ENCODE results near the gene TBX1. TPM values are rescaled to one million over a fixed set of nuclear protein-coding genes. Genes with fewer than 3 reads are reported as not detected.

The TBX1 gene
- total and polyA plus RNA-seq, 4 donors = 1.1 to 7.8 (median 4.0) TPM

DNA sequence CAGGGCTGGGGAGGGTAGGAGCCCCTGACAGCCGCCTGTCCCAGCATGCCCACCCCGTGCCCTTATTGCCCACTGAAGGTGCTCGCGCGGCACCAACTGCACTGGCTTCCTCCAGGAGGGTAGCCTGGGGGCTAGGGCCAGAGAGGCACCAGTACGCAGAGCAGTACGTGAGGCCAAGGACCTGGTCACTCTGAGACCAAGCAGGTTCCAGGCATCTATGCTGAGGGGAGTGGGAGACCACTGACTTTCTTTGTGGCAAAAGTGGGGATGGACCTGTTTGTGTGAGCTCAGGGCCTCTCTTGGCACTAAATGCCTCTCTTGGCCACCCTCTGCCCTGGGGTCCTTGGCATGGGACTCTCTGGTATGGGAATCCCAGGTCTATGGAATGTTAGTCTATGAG lies 26.4 kb upstream of the TBX1 start:
- intact Hi-C loops (cut with DNase I) = no loop called here
- ATAC-seq (ENCODE audit: low FRiP score) = no peak
- Histone ChIP-seq H3K27me3 (ENCODE audit: control insufficient read depth in 1 of 2, insufficient read depth in 2 of 2, low read length in 1 of 2) (no peaks in the 10 kb centered on the region), H3K27ac (ENCODE audit: low read depth in 1 of 2, low read length in 2 of 2) (no peak overlapping the region), H3K4me1 (ENCODE audit: control insufficient read depth in 1 of 2, insufficient read depth in 2 of 2, low read length in 2 of 2) (no peaks in the 10 kb centered on the region), H3K9me3 (ENCODE audit: control insufficient read depth, low read length) (no peaks in the 10 kb centered on the region), H3K36me3 (ENCODE audit: control insufficient read depth in 1 of 2, insufficient read depth in 2 of 2, low read length in 1 of 2) (no peaks in the 10 kb centered on the region), H3K4me3 (ENCODE audit: low read length in 2 of 2) (no peak overlapping the region)
- WGBS, 2 donors = 90 to 92% methylated on average over 7 of the region's 7 CpGs
- DNase-seq = no peak

DNA sequence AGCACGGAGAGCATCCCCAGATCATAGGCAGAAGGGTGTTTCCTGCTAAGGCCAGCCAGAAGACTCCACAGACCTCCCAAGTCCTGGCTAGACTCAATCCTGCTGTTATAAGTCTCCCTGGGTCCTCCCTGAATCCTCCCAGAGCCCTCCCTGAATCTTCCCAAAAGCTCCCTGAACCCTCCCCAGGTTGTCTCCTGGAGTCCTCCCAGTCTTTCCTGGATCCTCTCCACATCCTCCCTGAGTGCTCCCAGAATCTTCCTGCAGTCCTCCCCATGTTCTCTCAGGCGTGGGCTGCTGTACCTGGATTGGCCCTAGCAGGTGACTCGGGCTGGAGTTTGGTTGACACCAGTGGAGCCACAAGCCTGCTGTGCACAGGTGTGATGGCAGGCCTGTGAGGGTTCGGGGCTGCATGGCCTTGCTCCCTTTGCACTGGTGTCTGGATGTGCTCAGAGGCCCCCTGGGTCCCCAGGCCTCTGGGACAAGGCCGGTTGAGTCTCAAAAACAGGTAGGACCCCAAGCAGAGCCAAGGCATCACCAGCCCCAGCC lies 25.7 kb upstream of the TBX1 start:
- 89 to 92% methylated on average over 5 of the region's 5 CpGs for WGBS, 2 donors
- no peak overlapping the region for H3K27ac ChIP-seq (ENCODE audit: low read depth in 1 of 2, low read length in 2 of 2)
- no peaks in the 10 kb centered on the region for H3K4me1 ChIP-seq (ENCODE audit: control insufficient read depth in 1 of 2, insufficient read depth in 2 of 2, low read length in 2 of 2)
- no peaks in the 10 kb centered on the region for H3K36me3 ChIP-seq (ENCODE audit: control insufficient read depth in 1 of 2, insufficient read depth in 2 of 2, low read length in 1 of 2)
- H3K27me3 ChIP-seq (ENCODE audit: control insufficient read depth in 1 of 2, insufficient read depth in 2 of 2, low read length in 1 of 2) = no peaks in the 10 kb centered on the region
- intact Hi-C loops (cut with DNase I) = no loop called here
- ATAC-seq (ENCODE audit: low FRiP score) (no peak), DNase-seq (no peak)
- no peak overlapping the region for H3K4me3 ChIP-seq (ENCODE audit: low read length in 2 of 2)
- no peaks in the 10 kb centered on the region for H3K9me3 ChIP-seq (ENCODE audit: control insufficient read depth, low read length)

DNA sequence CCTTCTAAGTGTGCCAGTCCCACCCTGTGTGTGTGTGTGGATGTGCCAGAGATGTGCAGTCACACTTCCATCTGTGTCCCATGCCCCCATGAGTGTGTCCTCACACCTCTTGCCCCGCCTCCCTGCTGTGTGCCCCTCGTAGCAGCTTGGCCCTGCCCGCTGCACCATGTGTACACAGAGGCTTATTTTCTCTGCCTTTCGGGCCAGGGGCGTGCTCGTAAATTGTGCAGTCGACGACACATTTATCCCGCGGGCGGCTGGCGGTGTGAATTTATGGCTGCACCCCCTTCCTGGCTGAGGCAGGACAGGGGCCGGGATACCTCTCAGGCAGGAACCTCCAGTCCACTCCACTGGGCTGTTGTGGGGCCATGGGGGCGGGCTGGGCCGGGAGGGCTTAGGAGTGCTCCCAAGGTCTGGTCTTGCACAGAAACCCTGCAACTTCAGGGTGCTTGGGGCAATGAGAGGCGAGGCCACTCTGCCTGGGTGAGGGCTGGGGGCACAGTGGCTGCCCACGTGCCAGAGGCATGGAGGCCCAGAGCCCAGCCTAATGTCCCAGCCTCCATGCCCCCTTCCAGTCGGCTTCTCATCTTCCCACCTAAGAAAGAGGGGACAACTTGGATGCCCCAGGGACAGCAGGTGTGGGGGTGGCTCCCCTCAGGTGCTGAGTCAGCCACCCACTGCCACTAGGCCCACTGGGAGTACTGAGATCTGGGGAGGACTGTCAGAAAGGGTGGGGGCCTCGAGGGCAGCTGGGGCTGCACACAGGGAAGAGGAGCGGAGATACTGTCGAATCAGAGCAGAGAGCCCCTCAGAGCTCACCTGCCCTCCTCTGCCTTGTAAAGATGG lies 24.7 kb upstream of the TBX1 start:
- intact Hi-C loops (cut with DNase I) = no loop called here
- no peaks in the 10 kb centered on the region for H3K4me1 ChIP-seq (ENCODE audit: control insufficient read depth in 1 of 2, insufficient read depth in 2 of 2, low read length in 2 of 2)
- no peaks in the 10 kb centered on the region for H3K27me3 ChIP-seq (ENCODE audit: control insufficient read depth in 1 of 2, insufficient read depth in 2 of 2, low read length in 1 of 2)
- H3K4me3 ChIP-seq (ENCODE audit: low read length in 2 of 2) = no peak overlapping the region
- ATAC-seq (ENCODE audit: low FRiP score) (no peak), DNase-seq (no peak)
- no peak overlapping the region for H3K27ac ChIP-seq (ENCODE audit: low read depth in 1 of 2, low read length in 2 of 2)
- WGBS, 2 donors = 86 to 88% methylated on average over 21 of the region's 21 CpGs
- no peaks in the 10 kb centered on the region for H3K36me3 ChIP-seq (ENCODE audit: control insufficient read depth in 1 of 2, insufficient read depth in 2 of 2, low read length in 1 of 2)
- H3K9me3 ChIP-seq (ENCODE audit: control insufficient read depth, low read length) = no peaks in the 10 kb centered on the region

DNA sequence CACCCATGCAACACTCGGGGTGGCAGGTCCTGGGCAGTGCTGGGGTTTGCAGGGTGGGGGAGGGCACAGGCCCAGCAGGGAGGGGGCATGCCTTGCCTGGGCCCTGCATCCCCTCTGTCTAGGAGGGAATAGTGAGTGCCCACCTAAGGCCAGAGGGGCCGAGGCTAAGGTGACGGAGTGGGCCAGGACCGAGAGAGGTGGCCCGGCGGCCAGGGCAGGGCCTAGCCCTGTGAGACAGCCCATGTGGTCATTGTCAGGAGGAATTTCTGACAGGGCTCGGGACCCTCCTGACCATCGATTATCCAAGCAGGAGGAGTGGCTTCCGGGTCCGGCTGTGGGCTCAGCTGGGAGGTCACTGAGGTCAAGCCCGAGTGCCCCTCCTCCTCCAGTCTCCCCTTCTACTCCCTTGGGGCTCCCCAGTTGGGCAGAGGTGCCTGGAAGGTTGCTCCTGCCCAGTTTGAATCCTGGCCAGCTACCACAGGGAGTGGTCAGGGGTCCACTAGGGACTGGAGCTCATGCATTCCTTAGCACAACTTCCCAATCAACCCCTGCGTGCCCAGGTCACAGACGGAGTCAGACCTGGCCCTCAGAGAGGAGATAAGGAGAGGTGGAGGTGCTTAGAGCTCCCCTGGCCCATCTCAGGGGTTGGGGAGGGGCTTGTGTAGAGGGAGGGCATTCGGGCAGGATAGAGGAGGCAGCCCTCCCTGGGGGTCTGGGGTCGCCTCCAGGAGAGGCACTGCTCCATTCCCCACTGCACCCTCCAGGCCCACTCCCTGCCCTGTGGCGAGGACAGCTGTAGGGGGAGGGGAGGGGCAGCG lies 22.5 kb upstream of the TBX1 start:
- intact Hi-C loops (cut with DNase I) = no loop called here
- no peak overlapping the region for H3K27ac ChIP-seq (ENCODE audit: low read depth in 1 of 2, low read length in 2 of 2)
- no peaks in the 10 kb centered on the region for H3K27me3 ChIP-seq (ENCODE audit: control insufficient read depth in 1 of 2, insufficient read depth in 2 of 2, low read length in 1 of 2)
- no peaks in the 10 kb centered on the region for H3K4me1 ChIP-seq (ENCODE audit: control insufficient read depth in 1 of 2, insufficient read depth in 2 of 2, low read length in 2 of 2)
- DNase-seq = no peak
- no peaks in the 10 kb centered on the region for H3K9me3 ChIP-seq (ENCODE audit: control insufficient read depth, low read length)
- 89% methylated on average over 17 of the region's 17 CpGs for WGBS, 2 donors
- ATAC-seq (ENCODE audit: low FRiP score) = no peak
- H3K4me3 ChIP-seq (ENCODE audit: low read length in 2 of 2) = no peak overlapping the region
- no peaks in the 10 kb centered on the region for H3K36me3 ChIP-seq (ENCODE audit: control insufficient read depth in 1 of 2, insufficient read depth in 2 of 2, low read length in 1 of 2)

DNA sequence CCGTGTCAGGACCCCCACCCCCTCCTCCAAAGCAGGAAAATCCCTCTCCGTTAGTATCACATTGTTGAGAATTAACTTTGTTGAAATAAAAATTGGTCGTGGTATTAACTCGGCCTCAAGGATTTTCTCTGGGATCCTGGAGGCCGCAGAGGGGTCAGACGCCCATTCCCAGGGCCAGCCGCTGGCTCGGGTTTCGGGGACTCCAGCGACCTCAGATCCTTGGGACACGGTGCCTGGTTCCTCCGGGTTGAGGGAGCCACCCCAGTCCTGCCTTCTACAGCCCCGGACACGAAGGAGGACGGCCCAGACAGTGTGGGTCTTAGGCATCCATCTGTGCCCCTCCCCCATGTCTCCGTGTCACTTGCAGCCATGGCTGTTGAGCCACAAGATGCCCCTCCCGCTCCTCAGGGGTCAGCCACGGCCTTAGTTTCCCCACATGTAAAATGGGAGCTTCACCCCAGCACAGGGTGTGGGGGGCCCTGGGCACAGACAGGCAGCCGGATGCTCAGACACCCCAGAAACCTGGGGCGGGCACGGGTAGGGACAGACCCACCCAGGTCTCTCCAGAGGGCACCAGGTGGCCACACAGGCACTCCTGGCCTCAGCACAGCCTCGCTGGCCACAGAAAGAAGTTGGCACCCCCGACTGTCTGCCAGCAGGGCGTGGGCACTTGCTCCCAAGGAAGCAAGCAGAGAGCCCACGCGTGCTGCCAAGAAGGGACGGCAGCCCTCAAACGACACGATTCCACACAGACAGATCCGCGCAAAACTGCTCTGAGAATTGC lies 21.7 kb upstream of the TBX1 start:
- intact Hi-C loops (cut with DNase I) = no loop called here
- Histone ChIP-seq H3K36me3 (ENCODE audit: control insufficient read depth in 1 of 2, insufficient read depth in 2 of 2, low read length in 1 of 2) (no peaks in the 10 kb centered on the region), H3K27ac (ENCODE audit: low read depth in 1 of 2, low read length in 2 of 2) (no peak overlapping the region), H3K27me3 (ENCODE audit: control insufficient read depth in 1 of 2, insufficient read depth in 2 of 2, low read length in 1 of 2) (no peaks in the 10 kb centered on the region), H3K9me3 (ENCODE audit: control insufficient read depth, low read length) (no peaks in the 10 kb centered on the region), H3K4me1 (ENCODE audit: control insufficient read depth in 1 of 2, insufficient read depth in 2 of 2, low read length in 2 of 2) (no peaks in the 10 kb centered on the region), H3K4me3 (ENCODE audit: low read length in 2 of 2) (no peak overlapping the region)
- ATAC-seq (ENCODE audit: low FRiP score) = no peak
- 60 to 61% methylated on average over 31 of the region's 31 CpGs for WGBS, 2 donors
- DNase-seq = no peak

DNA sequence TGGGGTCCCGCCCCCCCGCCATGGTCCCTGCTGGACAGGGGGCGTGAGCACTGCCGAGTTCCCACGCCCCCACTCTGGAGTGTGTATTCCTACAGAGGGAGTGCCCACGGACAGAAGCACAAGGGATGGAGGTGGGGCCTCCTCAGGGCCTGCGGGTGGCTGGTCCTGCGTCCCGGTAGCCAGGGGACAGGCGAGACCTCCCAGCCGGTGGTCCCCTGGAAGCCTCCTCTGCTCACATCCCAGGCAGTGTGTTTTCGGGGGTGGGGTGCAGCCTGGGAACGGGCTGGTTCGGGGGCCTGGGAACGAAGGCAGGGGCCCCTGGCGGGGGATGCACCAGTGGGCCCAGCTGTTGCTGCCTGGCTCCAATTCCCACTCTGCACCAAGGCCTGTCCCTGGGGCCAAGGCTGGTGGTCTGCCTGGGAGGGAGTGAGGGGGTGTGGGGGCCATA lies 21.1 kb upstream of the TBX1 start:
- intact Hi-C loops (cut with DNase I) = no loop called here
- no peaks in the 10 kb centered on the region for H3K36me3 ChIP-seq (ENCODE audit: control insufficient read depth in 1 of 2, insufficient read depth in 2 of 2, low read length in 1 of 2)
- H3K27me3 ChIP-seq (ENCODE audit: control insufficient read depth in 1 of 2, insufficient read depth in 2 of 2, low read length in 1 of 2) = no peaks in the 10 kb centered on the region
- no peaks in the 10 kb centered on the region for H3K9me3 ChIP-seq (ENCODE audit: control insufficient read depth, low read length)
- ATAC-seq (ENCODE audit: low FRiP score) (no peak), DNase-seq (no peak)
- no peaks in the 10 kb centered on the region for H3K4me1 ChIP-seq (ENCODE audit: control insufficient read depth in 1 of 2, insufficient read depth in 2 of 2, low read length in 2 of 2)
- H3K27ac ChIP-seq (ENCODE audit: low read depth in 1 of 2, low read length in 2 of 2) = no peak overlapping the region
- WGBS, 2 donors = 59 to 65% methylated on average over 14 to 16 of the region's 16 CpGs
- no peak overlapping the region for H3K4me3 ChIP-seq (ENCODE audit: low read length in 2 of 2)

DNA sequence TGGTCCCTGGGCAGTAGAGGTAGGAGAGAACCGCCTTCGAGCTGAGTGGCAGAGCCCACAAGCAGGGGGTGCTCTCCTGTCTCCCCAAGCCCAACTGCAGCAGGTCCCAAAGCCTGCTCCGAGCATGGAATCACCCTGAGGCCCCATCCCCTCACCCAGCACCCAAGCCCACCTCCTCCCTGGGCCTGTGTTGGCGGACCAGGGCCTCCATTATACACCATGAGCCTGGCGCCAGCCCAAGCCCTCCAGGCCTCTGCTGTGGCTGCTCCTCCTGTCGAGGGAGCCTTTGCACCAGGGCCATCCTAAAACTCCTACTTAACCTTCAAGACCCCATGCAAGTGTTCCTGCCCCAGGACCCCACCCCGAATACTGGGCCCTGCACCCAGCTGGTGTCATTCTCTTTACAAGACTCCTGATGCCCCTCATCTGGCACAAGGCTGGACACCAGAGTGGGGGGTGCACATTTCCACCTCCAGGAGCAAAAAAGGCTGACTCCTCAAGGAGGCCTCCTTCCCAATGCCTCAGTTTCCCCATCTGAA lies 20.6 kb upstream of the TBX1 start:
- DNase-seq = no peak
- H3K27ac ChIP-seq (ENCODE audit: low read depth in 1 of 2, low read length in 2 of 2) = no peak overlapping the region
- H3K4me3 ChIP-seq (ENCODE audit: low read length in 2 of 2) = no peak overlapping the region
- H3K4me1 ChIP-seq (ENCODE audit: control insufficient read depth in 1 of 2, insufficient read depth in 2 of 2, low read length in 2 of 2) = no peaks in the 10 kb centered on the region
- no peaks in the 10 kb centered on the region for H3K9me3 ChIP-seq (ENCODE audit: control insufficient read depth, low read length)
- H3K36me3 ChIP-seq (ENCODE audit: control insufficient read depth in 1 of 2, insufficient read depth in 2 of 2, low read length in 1 of 2) = no peaks in the 10 kb centered on the region
- no peak for ATAC-seq (ENCODE audit: low FRiP score)
- 95 to 99% methylated on average over 7 of the region's 7 CpGs for WGBS, 2 donors
- intact Hi-C loops (cut with DNase I) = no loop called here
- H3K27me3 ChIP-seq (ENCODE audit: control insufficient read depth in 1 of 2, insufficient read depth in 2 of 2, low read length in 1 of 2) = no peaks in the 10 kb centered on the region

DNA sequence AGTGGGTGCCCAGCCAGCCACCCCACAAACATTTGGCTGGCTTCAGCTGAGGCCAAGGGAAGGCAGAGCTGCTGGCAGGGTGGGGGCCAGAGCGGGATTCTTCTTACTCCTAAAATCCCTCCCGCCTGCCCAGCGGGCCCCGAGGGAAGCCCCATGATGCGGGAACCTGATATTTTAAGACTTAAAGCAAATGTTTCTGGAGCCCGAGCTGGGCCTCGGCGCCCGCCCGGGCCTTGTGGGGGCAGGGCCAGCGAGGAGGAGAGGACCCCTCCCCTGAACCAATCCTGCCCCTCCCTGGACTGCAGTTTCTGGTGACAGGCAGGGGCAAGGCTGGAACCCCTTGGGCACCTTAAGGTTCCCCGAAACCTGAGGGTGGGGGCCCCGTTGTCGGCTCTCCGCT lies 20.0 kb upstream of the TBX1 start:
- Histone ChIP-seq H3K9me3 (ENCODE audit: control insufficient read depth, low read length) (no peaks in the 10 kb centered on the region), H3K4me1 (ENCODE audit: control insufficient read depth in 1 of 2, insufficient read depth in 2 of 2, low read length in 2 of 2) (no peaks in the 10 kb centered on the region), H3K36me3 (ENCODE audit: control insufficient read depth in 1 of 2, insufficient read depth in 2 of 2, low read length in 1 of 2) (no peaks in the 10 kb centered on the region), H3K4me3 (ENCODE audit: low read length in 2 of 2) (no peak overlapping the region), H3K27ac (ENCODE audit: low read depth in 1 of 2, low read length in 2 of 2) (no peak overlapping the region), H3K27me3 (ENCODE audit: control insufficient read depth in 1 of 2, insufficient read depth in 2 of 2, low read length in 1 of 2) (no peaks in the 10 kb centered on the region)
- ATAC-seq (ENCODE audit: low FRiP score) = no peak
- intact Hi-C loops (cut with DNase I) = no loop called here
- no peak for DNase-seq
- WGBS, 2 donors = 78 to 86% methylated on average over 15 of the region's 15 CpGs

All from aorta (tissue), 5 donors.